ENCODE results near the gene HINT3.

DNA sequence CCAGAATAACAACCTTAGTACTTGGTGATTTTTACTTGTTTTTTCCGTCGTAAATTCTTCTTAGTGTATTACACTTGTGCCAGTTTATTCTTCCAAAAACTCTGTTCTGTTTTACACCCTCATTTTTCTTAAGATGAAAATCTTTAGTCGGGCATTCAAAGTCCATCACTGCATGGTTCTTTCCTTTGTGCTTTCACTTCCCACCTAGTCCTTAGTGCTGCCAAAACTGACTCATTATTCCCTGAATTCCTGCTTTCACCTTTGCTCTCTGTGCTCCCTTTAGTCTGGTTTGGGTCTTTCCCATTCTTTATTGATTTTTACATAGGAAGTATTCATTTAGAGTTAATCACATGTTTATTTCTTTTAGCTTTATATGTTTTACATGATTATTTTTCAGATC, 33.1 kb downstream of the HINT3 start:
- TF ChIP-seq, protein P1, sequence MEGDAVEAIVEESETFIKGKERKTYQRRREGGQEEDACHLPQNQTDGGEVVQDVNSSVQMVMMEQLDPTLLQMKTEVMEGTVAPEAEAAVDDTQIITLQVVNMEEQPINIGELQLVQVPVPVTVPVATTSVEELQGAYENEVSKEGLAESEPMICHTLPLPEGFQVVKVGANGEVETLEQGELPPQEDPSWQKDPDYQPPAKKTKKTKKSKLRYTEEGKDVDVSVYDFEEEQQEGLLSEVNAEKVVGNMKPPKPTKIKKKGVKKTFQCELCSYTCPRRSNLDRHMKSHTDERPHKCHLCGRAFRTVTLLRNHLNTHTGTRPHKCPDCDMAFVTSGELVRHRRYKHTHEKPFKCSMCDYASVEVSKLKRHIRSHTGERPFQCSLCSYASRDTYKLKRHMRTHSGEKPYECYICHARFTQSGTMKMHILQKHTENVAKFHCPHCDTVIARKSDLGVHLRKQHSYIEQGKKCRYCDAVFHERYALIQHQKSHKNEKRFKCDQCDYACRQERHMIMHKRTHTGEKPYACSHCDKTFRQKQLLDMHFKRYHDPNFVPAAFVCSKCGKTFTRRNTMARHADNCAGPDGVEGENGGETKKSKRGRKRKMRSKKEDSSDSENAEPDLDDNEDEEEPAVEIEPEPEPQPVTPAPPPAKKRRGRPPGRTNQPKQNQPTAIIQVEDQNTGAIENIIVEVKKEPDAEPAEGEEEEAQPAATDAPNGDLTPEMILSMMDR (IDR thresholded peaks at IDR 0.05; ENCODE audit: insufficient read depth, low read depth, low read length): no peak
- TF ChIP-seq EZH2 (IDR thresholded peaks at IDR 0.05; ENCODE audit: insufficient read depth, low read length): no peak

All from astrocyte (in vitro differentiated cells and primary cell).